Measurements from ENCODE around the gene TSKU.

TSKU gene

DNA sequence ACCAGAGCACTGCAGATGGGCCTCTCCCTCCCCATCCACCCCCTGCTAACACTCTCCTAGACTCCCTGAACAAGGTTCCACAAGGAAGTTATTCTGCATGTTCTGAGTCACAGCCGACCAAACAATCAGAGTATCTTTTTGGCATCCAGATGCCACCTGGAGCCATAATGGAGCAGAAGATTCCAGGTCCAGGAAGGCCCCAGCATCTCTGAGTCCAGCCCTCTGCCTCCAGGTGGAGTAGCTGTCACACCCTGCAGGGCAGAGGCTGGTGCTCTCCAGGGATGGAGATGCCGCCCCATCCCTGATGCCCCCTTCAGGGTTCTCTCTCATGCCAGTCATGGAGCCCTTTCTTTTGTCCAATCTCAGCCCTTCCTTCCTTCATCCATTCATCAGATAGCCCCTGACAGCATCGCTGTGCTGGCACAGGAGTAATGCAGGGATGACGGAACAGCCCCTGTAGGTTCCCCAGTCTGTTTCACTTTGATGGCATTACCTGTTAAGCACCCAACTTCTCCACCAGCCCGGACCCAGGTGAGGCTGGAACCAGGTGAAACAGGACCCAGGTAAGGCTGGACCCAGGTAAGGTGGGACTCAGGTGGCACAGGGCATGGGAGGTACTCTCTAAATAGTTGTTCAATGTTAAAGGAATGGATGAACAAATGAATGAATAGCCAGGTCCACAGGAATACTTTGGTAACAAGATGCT is 20.1 kb upstream of the TSKU start:
- Histone ChIP-seq H3K9me3 (ENCODE audit: insufficient read depth, low read depth, low read length) (no peaks in the 10 kb centered on the region), H3K4me3 (ENCODE audit: low read length, poor library complexity, severe bottlenecking) (no peak overlapping the region), H3F3A (ENCODE audit: low read depth) (no peaks in the 10 kb centered on the region), H3K4me2 (ENCODE audit: low read depth, low read length, poor library complexity, severe bottlenecking) (no peak overlapping the region), H3K27me3 (ENCODE audit: insufficient read depth, low read length, poor library complexity, severe bottlenecking) (no peaks in the 10 kb centered on the region), H3K36me3 (ENCODE audit: insufficient read depth, low read length) (no peaks in the 10 kb centered on the region), H3K9ac (ENCODE audit: low read depth, low read length, poor library complexity, severe bottlenecking) (no peak overlapping the region), H4K20me1 (ENCODE audit: insufficient read depth, low read length, poor library complexity, severe bottlenecking) (no peaks in the 10 kb centered on the region), H3K4me1 (ENCODE audit: insufficient read depth, low read length, poor library complexity, severe bottlenecking) (peaks cover 18% of the 10 kb centered on the region), H3K9me2 (replicated peaks; ENCODE audit: low read depth, low read length) (no peaks in the 10 kb centered on the region), H3K79me2 (ENCODE audit: insufficient read depth, low read length) (no peaks in the 10 kb centered on the region), H2AFZ (ENCODE audit: low read length) (no peak overlapping the region)
- TF ChIP-seq CTCF (conservative IDR thresholded peaks at IDR 0.05; ENCODE audit: low read length) (no peak), EZH2phosphoT487 (IDR thresholded peaks at IDR 0.05; ENCODE audit: borderline replicate concordance) (no peak)

- Histone ChIP-seq H3K9me2 (replicated peaks; ENCODE audit: low read depth, low read length) (no peaks in the 10 kb centered on the region), H3F3A (ENCODE audit: low read depth) (no peaks in the 10 kb centered on the region), H3K36me3 (ENCODE audit: insufficient read depth, low read length) (no peaks in the 10 kb centered on the region), H4K20me1 (ENCODE audit: insufficient read depth, low read length, poor library complexity, severe bottlenecking) (no peaks in the 10 kb centered on the region), H3K79me2 (ENCODE audit: insufficient read depth, low read length) (no peaks in the 10 kb centered on the region), H3K4me2 (ENCODE audit: low read depth, low read length, poor library complexity, severe bottlenecking) (no peak overlapping the region), H3K27me3 (ENCODE audit: insufficient read depth, low read length, poor library complexity, severe bottlenecking) (no peaks in the 10 kb centered on the region), H3K4me1 (ENCODE audit: insufficient read depth, low read length, poor library complexity, severe bottlenecking) (peaks cover 26% of the 10 kb centered on the region), H2AFZ (ENCODE audit: low read length) (no peak overlapping the region), H3K4me3 (ENCODE audit: low read length, poor library complexity, severe bottlenecking) (no peak overlapping the region), H3K9me3 (ENCODE audit: insufficient read depth, low read depth, low read length) (no peaks in the 10 kb centered on the region), H3K9ac (ENCODE audit: low read depth, low read length, poor library complexity, severe bottlenecking) (no peak overlapping the region)
- TF ChIP-seq CTCF (conservative IDR thresholded peaks at IDR 0.05; ENCODE audit: low read length): no peak
- TF ChIP-seq EZH2phosphoT487 (IDR thresholded peaks at IDR 0.05; ENCODE audit: borderline replicate concordance): no peak
Observed at GRCh38 chr11:76763573-76764346, 19.4 kb upstream of the TSKU start.

DNA sequence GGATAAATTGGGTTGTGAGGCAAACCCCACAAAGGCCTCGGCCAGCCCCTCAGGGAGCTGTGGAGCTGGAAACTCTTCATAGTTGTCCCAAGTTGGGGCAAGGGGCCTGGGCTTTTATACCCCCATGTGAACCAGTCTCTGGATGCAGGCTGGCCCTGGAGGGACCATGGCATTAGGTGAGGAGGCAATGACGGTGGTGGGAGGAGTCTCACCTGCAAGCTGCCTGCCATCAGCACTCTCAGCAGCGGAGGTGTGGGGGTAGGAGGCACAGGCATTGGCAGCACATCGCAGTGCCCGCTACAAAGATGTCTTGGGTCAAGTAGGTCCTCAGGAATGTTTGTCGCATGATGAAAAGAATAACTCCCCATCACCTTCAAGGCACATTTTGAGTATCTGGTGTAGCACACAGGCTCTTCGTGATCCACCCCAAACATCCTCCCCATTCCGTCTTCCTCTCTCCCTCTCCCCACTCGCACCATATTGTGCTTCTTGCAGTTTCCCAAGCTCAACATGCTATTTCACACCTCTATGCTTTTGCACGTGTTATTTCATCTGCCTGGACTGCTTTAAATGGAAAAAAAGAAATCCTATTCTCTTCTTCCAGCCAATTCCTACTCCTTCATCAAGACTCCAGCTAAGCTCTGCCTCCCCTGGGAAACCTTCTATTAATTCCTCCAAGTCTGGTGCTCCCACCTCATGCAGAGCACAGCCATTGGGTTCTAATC is 18.1 kb upstream of the TSKU start:
- H2AFZ ChIP-seq (ENCODE audit: low read length): no peak overlapping the region
- H3F3A ChIP-seq (ENCODE audit: low read depth): no peaks in the 10 kb centered on the region
- H3K9me3 ChIP-seq (ENCODE audit: insufficient read depth, low read depth, low read length): no peaks in the 10 kb centered on the region
- no peak overlapping the region for H3K4me2 ChIP-seq (ENCODE audit: low read depth, low read length, poor library complexity, severe bottlenecking)
- H3K36me3 ChIP-seq (ENCODE audit: insufficient read depth, low read length): no peaks in the 10 kb centered on the region
- no peaks in the 10 kb centered on the region for H3K9me2 ChIP-seq (replicated peaks; ENCODE audit: low read depth, low read length)
- H3K4me1 ChIP-seq (ENCODE audit: insufficient read depth, low read length, poor library complexity, severe bottlenecking): peaks cover 39% of the 10 kb centered on the region
- no peaks in the 10 kb centered on the region for H3K27me3 ChIP-seq (ENCODE audit: insufficient read depth, low read length, poor library complexity, severe bottlenecking)
- no peak for TF ChIP-seq CTCF (conservative IDR thresholded peaks at IDR 0.05; ENCODE audit: low read length)
- no peak for TF ChIP-seq EZH2phosphoT487 (IDR thresholded peaks at IDR 0.05; ENCODE audit: borderline replicate concordance)
- no peak overlapping the region for H3K9ac ChIP-seq (ENCODE audit: low read depth, low read length, poor library complexity, severe bottlenecking)
- H4K20me1 ChIP-seq (ENCODE audit: insufficient read depth, low read length, poor library complexity, severe bottlenecking): no peaks in the 10 kb centered on the region
- no peaks in the 10 kb centered on the region for H3K79me2 ChIP-seq (ENCODE audit: insufficient read depth, low read length)
- no peak overlapping the region for H3K4me3 ChIP-seq (ENCODE audit: low read length, poor library complexity, severe bottlenecking)

All from Loucy (cell line).